ENCODE results near the gene DNMT1. TPM values are rescaled to one million over a fixed set of nuclear protein-coding genes. Genes with fewer than 3 reads are reported as not detected.
"Not testable (repeated sequence)": the region's sequence is repeated elsewhere in the genome, so short reads cannot be mapped to it uniquely, and the experiment has no call there.

DNMT1 gene
- total RNA-seq, 1 experiment from 2014 or later, result 144 TPM

- no peak for DNase-seq
- Mint-ChIP-seq H3K27ac (ENCODE audit: unreplicated experiment) (no peak overlapping the region), H3K36me3 (ENCODE audit: insufficient read depth, unreplicated experiment) (peaks cover 72% of the 10 kb centered on the region), H3K4me1 (ENCODE audit: low read depth, unreplicated experiment) (no peaks in the 10 kb centered on the region), H3K4me3 (ENCODE audit: unreplicated experiment) (no peak overlapping the region), H3K9me3 (ENCODE audit: unreplicated experiment) (no peaks in the 10 kb centered on the region), H3K27me3 (ENCODE audit: insufficient read depth, unreplicated experiment) (no peaks in the 10 kb centered on the region)
- TF ChIP-seq, protein P1, sequence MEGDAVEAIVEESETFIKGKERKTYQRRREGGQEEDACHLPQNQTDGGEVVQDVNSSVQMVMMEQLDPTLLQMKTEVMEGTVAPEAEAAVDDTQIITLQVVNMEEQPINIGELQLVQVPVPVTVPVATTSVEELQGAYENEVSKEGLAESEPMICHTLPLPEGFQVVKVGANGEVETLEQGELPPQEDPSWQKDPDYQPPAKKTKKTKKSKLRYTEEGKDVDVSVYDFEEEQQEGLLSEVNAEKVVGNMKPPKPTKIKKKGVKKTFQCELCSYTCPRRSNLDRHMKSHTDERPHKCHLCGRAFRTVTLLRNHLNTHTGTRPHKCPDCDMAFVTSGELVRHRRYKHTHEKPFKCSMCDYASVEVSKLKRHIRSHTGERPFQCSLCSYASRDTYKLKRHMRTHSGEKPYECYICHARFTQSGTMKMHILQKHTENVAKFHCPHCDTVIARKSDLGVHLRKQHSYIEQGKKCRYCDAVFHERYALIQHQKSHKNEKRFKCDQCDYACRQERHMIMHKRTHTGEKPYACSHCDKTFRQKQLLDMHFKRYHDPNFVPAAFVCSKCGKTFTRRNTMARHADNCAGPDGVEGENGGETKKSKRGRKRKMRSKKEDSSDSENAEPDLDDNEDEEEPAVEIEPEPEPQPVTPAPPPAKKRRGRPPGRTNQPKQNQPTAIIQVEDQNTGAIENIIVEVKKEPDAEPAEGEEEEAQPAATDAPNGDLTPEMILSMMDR (IDR thresholded peaks at IDR 0.05; ENCODE audit: insufficient read depth in 1 of 2, low read depth in 1 of 2, low read length in 1 of 2, severe bottlenecking in 1 of 2, unreplicated experiment in 1 of 2), result no peak
- ChIA-PET POLR2A (no interaction called here), CTCF (no interaction called here)
- no TSS peak for BruUV-seq (replicated peaks)
- Histone ChIP-seq H3K36me3 (ENCODE audit: control insufficient read depth, insufficient read depth, low read length) (0 out of 2 replicates have a peak, but pooled peaks cover 1% of the 10 kb centered on the region), H3K4me1 (no peaks in the 10 kb centered on the region), H3K27me3 (replicated peaks; ENCODE audit: control insufficient read depth, insufficient read depth, low read length) (no peaks in the 10 kb centered on the region), H3K4me3 (ENCODE audit: low read depth, low read length) (no peak overlapping the region), H3K9me3 (no peaks in the 10 kb centered on the region)
- intact Hi-C loops (cut with micrococcal nuclease; ENCODE audit: unreplicated experiment), result no loop called here
Observed at GRCh38 chr19:10168386-10168948, 26.3 kb downstream of the DNMT1 start.

DNA sequence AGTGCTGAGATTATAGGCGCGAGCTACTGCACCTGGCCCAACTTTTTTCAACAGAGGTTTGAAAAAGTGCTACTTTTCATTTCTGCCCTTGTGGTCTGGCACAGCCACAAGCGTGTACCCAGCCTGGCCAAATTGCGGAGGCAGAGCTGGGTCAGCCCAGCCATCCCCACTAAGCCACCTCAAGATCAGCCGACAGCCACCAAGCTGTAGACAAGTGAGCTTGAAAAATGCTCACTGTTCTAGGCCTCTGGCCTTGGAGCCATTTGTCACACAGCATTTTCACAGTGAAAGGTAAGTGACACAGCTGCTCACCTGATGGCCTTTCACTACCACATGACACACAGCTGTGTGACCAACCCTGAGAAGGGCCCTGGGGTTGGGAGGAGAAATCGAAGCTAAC is 27.3 kb downstream of the DNMT1 start:
- Mint-ChIP-seq H3K4me1 (ENCODE audit: low read depth, unreplicated experiment) (no peaks in the 10 kb centered on the region), H3K4me3 (ENCODE audit: unreplicated experiment) (no peak overlapping the region), H3K27ac (ENCODE audit: unreplicated experiment) (no peak overlapping the region), H3K27me3 (ENCODE audit: insufficient read depth, unreplicated experiment) (no peaks in the 10 kb centered on the region), H3K9me3 (ENCODE audit: unreplicated experiment) (no peaks in the 10 kb centered on the region), H3K36me3 (ENCODE audit: insufficient read depth, unreplicated experiment) (peaks cover 72% of the 10 kb centered on the region)
- DNase-seq, result no peak
- Histone ChIP-seq H3K4me1 (no peaks in the 10 kb centered on the region), H3K27me3 (replicated peaks; ENCODE audit: control insufficient read depth, insufficient read depth, low read length) (no peaks in the 10 kb centered on the region), H3K36me3 (ENCODE audit: control insufficient read depth, insufficient read depth, low read length) (peaks cover 3% of the 10 kb centered on the region; the same call in 1 of the 2 replicates), H3K9me3 (no peaks in the 10 kb centered on the region), H3K4me3 (ENCODE audit: low read depth, low read length) (no peak overlapping the region)
- ChIA-PET CTCF (no interaction called here), POLR2A (no interaction called here)
- no TSS peak for BruUV-seq (replicated peaks)
- intact Hi-C loops (cut with micrococcal nuclease; ENCODE audit: unreplicated experiment), result no loop called here
- TF ChIP-seq, protein P1 (IDR thresholded peaks at IDR 0.05; ENCODE audit: insufficient read depth in 1 of 2, low read depth in 1 of 2, low read length in 1 of 2, severe bottlenecking in 1 of 2, unreplicated experiment in 1 of 2), result no peak

GRCh38 chr19:10166501-10166900 is 28.3 kb downstream of the DNMT1 start:
- H3K27me3 ChIP-seq (replicated peaks; ENCODE audit: control insufficient read depth, insufficient read depth, low read length); H3K9me3 Mint-ChIP-seq (ENCODE audit: unreplicated experiment); H3K4me1 Mint-ChIP-seq (ENCODE audit: low read depth, unreplicated experiment); H3K4me3 ChIP-seq (ENCODE audit: low read depth, low read length); H3K27me3 Mint-ChIP-seq (ENCODE audit: insufficient read depth, unreplicated experiment); H3K27ac Mint-ChIP-seq (ENCODE audit: unreplicated experiment); H3K36me3 ChIP-seq (ENCODE audit: control insufficient read depth, insufficient read depth, low read length); H3K9me3 ChIP-seq; DNase-seq; BruUV-seq (replicated peaks); intact Hi-C loops (cut with micrococcal nuclease; ENCODE audit: unreplicated experiment); POLR2A ChIA-PET; CTCF ChIA-PET; H3K4me1 ChIP-seq; H3K4me3 Mint-ChIP-seq (ENCODE audit: unreplicated experiment): not testable (repeated sequence)
- peaks cover 74% of the 10 kb centered on the region for H3K36me3 Mint-ChIP-seq (ENCODE audit: insufficient read depth, unreplicated experiment)

DNA sequence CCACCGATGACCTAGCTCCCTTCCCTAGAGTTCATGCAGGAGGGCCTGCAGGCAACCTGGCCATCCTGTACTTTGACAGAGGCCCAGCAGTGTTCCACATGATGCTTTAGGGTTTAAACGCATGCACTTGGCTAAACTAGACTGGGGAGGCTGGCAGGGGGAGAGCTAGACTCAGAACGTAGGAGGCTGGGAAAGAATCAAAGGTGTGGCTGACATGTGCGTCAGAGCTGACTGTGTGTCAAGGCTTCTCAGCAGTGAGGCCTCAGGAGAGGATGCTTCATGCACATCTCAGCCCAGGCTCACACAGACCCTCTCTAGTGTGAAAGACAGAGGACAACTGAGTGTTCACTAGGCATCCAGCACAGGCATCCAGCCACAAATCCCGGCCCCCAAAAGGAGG is 28.7 kb downstream of the DNMT1 start:
- Mint-ChIP-seq H3K4me3 (ENCODE audit: unreplicated experiment) (no peak overlapping the region), H3K9me3 (ENCODE audit: unreplicated experiment) (no peaks in the 10 kb centered on the region), H3K27me3 (ENCODE audit: insufficient read depth, unreplicated experiment) (no peaks in the 10 kb centered on the region), H3K36me3 (ENCODE audit: insufficient read depth, unreplicated experiment) (peaks cover 72% of the 10 kb centered on the region), H3K27ac (ENCODE audit: unreplicated experiment) (no peak overlapping the region), H3K4me1 (ENCODE audit: low read depth, unreplicated experiment) (no peaks in the 10 kb centered on the region)
- intact Hi-C loops (cut with micrococcal nuclease; ENCODE audit: unreplicated experiment), result no loop called here
- H3K27me3 ChIP-seq (replicated peaks; ENCODE audit: control insufficient read depth, insufficient read depth, low read length), result no peaks in the 10 kb centered on the region
- H3K36me3 ChIP-seq (ENCODE audit: control insufficient read depth, insufficient read depth, low read length), result peaks cover 3% of the 10 kb centered on the region; the same call in 1 of the 2 replicates
- ChIA-PET CTCF (no interaction called here), POLR2A (no interaction called here)
- no peak overlapping the region for H3K4me3 ChIP-seq (ENCODE audit: low read depth, low read length)
- DNase-seq, result no peak
- TF ChIP-seq, protein P1 (IDR thresholded peaks at IDR 0.05; ENCODE audit: insufficient read depth in 1 of 2, low read depth in 1 of 2, low read length in 1 of 2, severe bottlenecking in 1 of 2, unreplicated experiment in 1 of 2), result no peak
- no peaks in the 10 kb centered on the region for H3K9me3 ChIP-seq
- no TSS peak for BruUV-seq (replicated peaks)
- no peaks in the 10 kb centered on the region for H3K4me1 ChIP-seq

Measured in Caco-2 (cell line).